ENCODE data around the gene RPS6KB1.
"Not testable (repeated sequence)": the region's sequence is repeated elsewhere in the genome, so short reads cannot be mapped to it uniquely, and the experiment has no call there.

Gene RPS6KB1

DNA sequence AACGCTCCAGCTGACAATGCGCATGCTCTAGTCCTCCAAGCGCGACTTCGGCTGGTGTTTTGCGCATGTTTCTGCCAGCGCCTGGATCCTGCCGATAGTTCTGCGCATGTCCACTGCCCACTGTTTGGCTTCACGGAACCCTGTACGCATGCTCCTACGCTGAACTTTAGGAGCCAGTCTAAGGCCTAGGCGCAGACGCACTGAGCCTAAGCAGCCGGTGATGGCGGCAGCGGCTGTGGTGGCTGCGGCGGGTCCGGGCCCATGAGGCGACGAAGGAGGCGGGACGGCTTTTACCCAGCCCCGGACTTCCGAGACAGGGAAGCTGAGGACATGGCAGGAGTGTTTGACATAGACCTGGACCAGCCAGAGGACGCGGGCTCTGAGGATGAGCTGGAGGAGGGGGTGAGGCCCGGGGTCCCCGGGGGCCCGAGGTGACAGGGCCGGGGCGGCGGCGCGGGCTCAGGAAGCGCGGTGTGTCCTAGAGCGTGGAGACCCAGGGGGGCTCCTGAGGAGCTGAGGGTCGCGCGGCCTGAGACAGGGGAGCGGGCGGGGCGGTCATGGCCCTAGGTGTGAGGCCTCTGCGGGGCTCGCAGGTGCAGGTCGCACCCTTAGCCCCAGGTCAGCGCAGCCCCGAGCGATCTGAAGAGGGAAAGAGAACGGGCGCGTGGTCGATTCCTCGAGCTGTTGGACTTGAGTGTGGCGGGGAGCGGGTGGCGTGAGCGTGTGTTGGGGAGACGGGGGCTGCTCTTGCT is at the start of gene RPS6KB1, which contains the start of gene TUBD1:
RPS6KB1 (plus strand) TSS at position 198 of the 752 bp plus-strand sequence; CDS start at position 262, 64 bp downstream.
TUBD1 (minus strand) TSS at position 20 of the 752 bp plus-strand sequence. CDS start 1,941 bp downstream, outside the sequence.
- no peaks in the 10 kb centered on the region for H3K9me3 ChIP-seq (ENCODE audit: control insufficient read depth, insufficient read depth, low read length)
- peaks cover 9% of the 10 kb centered on the region; the same call in 1 of the 2 replicates for H3K4me1 ChIP-seq (ENCODE audit: insufficient read depth, low read length)
- no peaks in the 10 kb centered on the region for H3K36me3 ChIP-seq (ENCODE audit: insufficient read depth, low read length)
- H3K9ac ChIP-seq (ENCODE audit: low read depth, low read length): peak within 1 kb of the TSS; percentile 93

DNA sequence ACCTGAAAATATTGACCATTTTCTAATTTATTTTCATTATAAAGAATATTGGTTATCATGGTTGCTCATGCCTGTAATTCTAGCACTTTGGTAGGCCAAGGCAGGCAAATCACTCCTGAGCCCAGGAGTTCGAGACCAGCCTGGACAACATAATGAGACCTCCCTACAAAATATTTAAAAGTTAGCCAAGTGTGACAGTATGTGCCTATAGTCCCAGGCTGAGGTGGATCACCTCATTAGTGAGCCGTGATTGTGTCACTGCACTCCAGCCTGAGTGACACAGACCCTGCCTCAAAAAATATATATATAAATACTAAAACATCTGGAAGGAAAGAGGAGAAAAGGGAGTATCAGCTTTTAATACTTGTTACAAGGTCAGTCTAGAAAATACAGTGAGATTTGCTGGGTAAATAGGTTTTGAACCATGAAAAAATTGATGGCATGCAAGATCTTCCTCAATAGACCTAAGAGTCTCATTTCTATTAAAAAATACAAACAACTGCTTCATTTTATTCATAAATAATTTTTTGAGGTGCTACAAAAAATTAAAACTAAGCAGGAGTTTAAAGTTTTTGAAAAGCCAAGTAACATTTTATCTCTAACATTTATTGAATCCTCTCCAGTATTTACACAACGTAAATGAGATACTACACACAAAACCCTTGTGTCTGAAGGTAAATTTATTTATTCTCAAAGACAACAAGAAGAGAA is 47.9 kb upstream of the RPS6KB1 start:
- Histone ChIP-seq H3K9me3 (ENCODE audit: control insufficient read depth, insufficient read depth, low read length) (no peaks in the 10 kb centered on the region), H3K4me1 (ENCODE audit: insufficient read depth, low read length) (peaks cover 28% of the 10 kb centered on the region), H3K36me3 (ENCODE audit: insufficient read depth, low read length) (peaks cover 10% of the 10 kb centered on the region), H3K9ac (ENCODE audit: low read depth, low read length) (no peak overlapping the region)

DNA sequence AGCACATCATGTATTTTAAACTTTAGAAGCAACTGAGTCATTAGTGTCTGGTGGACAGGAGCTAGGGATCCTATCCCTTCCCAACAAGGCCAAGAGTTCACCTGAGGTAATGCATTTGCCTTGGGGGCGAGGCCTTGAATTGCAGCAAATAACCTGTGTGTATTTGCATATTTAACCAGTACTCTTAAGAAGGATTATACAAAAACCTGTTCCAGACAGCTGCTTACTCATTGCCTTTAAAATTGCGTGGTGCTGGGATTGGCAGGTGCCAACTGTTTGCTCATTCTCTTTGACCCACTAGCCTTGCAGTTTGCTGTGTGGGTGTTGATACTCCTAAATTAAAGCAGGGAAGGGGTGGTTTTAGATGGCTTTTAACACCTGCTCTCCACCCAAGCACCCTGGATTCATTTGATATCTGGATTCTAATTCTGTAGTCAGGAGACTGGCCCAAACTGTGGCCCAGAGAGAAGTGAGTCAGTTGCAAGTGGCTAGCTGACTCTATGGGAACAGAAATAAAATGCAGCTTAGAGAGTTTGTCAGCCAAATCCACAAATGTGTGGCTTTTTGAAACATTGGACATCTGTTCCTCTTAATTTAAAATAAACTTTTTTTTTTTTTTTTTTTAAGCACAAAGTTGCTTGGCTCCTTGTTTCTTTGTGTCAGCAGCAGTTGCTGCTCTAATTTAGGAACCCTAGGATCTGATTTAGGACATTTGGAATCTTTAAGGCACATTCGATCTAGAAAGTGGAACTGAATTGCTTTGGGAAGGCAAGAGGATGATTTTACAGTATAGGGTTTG is 47.1 kb upstream of the RPS6KB1 start:
- H3K9me3 ChIP-seq (ENCODE audit: control insufficient read depth, insufficient read depth, low read length): no peaks in the 10 kb centered on the region
- no peak overlapping the region for H3K9ac ChIP-seq (ENCODE audit: low read depth, low read length)
- 0 out of 2 replicates have a peak, but pooled peaks cover 4% of the 10 kb centered on the region for H3K36me3 ChIP-seq (ENCODE audit: insufficient read depth, low read length)
- H3K4me1 ChIP-seq (ENCODE audit: insufficient read depth, low read length): peaks cover 31% of the 10 kb centered on the region

DNA sequence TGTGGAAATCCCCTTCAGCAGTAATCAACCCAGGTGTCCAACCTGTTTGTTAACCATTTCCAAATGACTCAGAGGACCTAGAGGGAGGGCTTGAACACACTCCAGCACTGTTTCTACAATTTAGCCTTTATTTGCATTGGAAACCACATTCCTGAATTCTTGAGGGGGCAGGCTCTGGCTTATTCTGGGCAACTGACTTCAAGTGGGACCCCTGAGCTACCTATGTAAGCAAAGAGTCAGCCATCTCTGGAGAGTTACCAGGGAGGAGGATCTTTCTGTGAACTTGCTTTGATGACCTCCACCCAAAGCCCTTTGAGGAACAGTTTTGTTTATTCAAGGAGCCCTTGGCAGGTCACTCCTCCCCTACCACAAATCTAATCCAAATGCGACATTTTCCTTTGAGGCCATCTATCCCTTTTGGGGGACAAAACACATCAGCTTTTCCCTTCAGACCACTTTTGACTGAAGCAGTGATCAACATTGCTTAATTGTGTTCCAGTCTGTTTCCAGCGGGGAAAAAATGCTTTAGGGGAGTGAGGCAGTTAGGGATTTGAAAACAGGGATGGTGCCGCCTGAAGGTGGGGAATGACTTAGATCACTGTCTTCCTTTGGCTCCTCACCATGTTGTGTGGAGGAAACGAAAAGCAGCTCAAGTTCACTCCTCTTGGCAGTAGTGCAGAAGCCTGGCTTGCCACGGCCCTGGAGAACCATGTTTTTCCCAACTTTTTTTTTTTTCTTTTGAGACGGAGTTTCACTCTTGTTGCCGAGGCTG is 46.3 kb upstream of the RPS6KB1 start:
- Histone ChIP-seq H3K36me3 (ENCODE audit: insufficient read depth, low read length) (no peaks in the 10 kb centered on the region), H3K9me3 (ENCODE audit: control insufficient read depth, insufficient read depth, low read length) (no peaks in the 10 kb centered on the region), H3K9ac (ENCODE audit: low read depth, low read length) (no peak overlapping the region; the same call in 1 of the 2 replicates), H3K4me1 (ENCODE audit: insufficient read depth, low read length) (peaks cover 35% of the 10 kb centered on the region)

DNA sequence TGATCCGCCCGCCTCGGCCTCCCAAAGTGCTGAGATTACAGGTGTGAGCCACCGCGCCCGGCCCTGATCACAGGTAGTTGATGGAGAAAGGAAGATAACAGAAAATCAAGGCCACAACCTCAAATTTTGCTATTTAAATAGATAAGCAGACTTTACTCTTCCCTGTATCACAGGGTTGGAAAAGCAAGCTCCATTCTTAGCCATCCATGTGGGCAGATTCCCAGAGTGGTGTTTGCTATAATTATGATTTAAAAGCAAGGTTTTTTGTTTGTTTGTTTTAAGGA is 44.6 kb upstream of the RPS6KB1 start:
- Histone ChIP-seq H3K9me3 (ENCODE audit: control insufficient read depth, insufficient read depth, low read length) (no peaks in the 10 kb centered on the region), H3K4me1 (ENCODE audit: insufficient read depth, low read length) (peaks cover 48% of the 10 kb centered on the region), H3K9ac (ENCODE audit: low read depth, low read length) (no peak overlapping the region), H3K36me3 (ENCODE audit: insufficient read depth, low read length) (no peaks in the 10 kb centered on the region)

DNA sequence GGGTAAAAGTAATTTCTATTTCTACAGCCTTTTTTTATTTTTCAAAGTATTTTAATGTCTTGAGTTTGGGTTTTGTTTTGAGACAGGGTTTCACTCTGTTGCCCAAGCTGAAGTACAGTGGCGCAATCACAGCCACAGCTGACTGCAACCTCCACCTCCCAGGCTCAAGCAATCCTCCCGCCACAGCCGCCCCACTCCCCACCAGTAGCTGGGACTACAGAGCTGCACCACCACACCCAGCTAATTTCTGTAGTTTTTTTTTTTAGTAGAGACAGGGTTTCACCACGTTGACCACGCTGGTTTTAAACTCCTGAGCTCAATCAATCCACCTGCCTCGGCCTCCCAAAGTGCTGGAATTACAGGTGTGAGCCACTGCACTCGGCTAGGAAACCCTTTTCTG is 44.1 kb upstream of the RPS6KB1 start:
- Histone ChIP-seq H3K9ac (ENCODE audit: low read depth, low read length) (no peak overlapping the region), H3K36me3 (ENCODE audit: insufficient read depth, low read length) (no peaks in the 10 kb centered on the region), H3K9me3 (ENCODE audit: control insufficient read depth, insufficient read depth, low read length) (no peaks in the 10 kb centered on the region), H3K4me1 (ENCODE audit: insufficient read depth, low read length) (peaks cover 48% of the 10 kb centered on the region)

DNA sequence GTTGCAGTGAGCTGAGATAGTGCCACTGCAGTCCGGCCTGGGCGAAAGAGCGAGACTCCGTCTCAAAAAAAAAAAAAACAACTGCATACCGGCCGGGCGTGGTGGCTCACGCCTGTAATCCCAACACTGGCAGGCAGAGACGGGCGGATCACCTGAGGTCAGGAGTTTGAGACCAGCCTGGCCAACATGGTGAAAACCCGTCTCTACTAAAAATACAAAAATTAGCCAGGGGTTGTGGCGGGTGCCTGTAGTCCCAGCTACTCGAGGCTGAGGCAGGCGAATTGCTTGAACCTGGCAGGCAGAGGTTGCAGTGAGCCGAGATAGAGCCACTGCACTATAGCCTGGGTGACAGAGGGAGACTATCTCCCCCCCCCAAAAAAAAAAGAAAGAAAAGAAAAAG is 42.6 kb upstream of the RPS6KB1 start:
- not testable (repeated sequence) for H3K36me3 ChIP-seq (ENCODE audit: insufficient read depth, low read length); H3K9ac ChIP-seq (ENCODE audit: low read depth, low read length); H3K9me3 ChIP-seq (ENCODE audit: control insufficient read depth, insufficient read depth, low read length)
- peaks cover 43% of the 10 kb centered on the region for H3K4me1 ChIP-seq (ENCODE audit: insufficient read depth, low read length)

DNA sequence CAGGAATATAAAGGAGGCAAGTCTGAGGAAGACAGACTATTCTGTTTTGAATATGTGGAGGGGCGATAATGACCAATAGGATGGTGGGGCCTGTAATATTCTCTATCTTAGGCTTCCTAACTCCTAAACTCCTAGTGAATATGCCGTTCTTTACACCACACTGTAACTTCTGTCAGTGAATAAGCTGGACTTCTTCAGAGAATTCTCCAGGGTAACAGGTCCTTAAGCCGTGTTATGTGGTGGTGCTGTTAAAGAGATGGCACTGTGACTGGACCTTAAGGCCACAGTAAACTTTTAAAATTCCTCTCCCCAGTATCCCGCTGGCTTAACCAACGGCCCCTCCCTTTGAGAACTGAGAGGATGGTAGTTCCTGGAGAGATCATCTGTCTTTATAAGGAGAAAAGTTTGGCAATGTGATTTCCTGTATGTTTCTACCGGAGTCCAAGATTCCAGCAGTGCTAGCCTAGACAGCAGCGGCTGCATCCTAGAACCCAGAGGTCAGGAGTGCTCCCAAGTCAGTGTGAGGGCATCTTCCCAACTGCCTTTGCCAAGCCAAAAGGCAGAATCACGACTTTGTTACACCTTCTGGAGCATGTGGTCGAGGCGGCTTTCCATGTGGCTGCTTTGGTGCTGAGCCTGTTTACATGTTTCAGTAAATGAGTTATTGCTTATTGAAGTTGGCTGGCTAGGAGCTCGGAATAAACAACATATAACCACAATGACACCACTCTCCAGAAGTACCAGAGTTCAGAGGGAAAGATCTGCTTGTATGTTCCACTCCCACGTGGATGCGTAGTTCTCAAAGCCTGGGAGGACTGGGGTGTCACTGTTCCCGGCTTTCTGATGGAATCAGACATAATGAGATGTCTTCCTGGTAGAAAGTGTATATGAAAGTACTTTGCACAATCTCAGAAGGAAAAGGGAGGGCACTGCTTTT is 41.2 kb upstream of the RPS6KB1 start:
- H3K9me3 ChIP-seq (ENCODE audit: control insufficient read depth, insufficient read depth, low read length): no peaks in the 10 kb centered on the region
- H3K9ac ChIP-seq (ENCODE audit: low read depth, low read length): no peak overlapping the region
- peaks cover 29% of the 10 kb centered on the region for H3K4me1 ChIP-seq (ENCODE audit: insufficient read depth, low read length)
- no peaks in the 10 kb centered on the region for H3K36me3 ChIP-seq (ENCODE audit: insufficient read depth, low read length)

DNA sequence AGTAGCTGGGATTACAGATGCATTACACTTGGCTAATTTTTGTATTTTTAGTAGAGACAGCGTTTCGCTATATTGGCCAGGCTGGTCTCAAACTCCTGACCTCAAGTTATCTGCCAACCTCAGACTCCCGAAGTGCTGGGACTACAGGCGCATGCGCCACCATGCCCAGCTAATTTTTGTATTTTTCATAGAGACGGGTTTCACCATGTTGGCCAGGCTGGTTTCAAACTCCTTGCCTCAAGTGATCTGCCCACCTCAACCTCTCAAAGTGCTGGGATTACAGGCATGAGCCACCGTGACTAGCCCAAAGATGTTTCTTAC is 40.1 kb upstream of the RPS6KB1 start:
- not testable (repeated sequence) for H3K36me3 ChIP-seq (ENCODE audit: insufficient read depth, low read length); H3K9me3 ChIP-seq (ENCODE audit: control insufficient read depth, insufficient read depth, low read length); H3K9ac ChIP-seq (ENCODE audit: low read depth, low read length)
- H3K4me1 ChIP-seq (ENCODE audit: insufficient read depth, low read length): peaks cover 29% of the 10 kb centered on the region

DNA sequence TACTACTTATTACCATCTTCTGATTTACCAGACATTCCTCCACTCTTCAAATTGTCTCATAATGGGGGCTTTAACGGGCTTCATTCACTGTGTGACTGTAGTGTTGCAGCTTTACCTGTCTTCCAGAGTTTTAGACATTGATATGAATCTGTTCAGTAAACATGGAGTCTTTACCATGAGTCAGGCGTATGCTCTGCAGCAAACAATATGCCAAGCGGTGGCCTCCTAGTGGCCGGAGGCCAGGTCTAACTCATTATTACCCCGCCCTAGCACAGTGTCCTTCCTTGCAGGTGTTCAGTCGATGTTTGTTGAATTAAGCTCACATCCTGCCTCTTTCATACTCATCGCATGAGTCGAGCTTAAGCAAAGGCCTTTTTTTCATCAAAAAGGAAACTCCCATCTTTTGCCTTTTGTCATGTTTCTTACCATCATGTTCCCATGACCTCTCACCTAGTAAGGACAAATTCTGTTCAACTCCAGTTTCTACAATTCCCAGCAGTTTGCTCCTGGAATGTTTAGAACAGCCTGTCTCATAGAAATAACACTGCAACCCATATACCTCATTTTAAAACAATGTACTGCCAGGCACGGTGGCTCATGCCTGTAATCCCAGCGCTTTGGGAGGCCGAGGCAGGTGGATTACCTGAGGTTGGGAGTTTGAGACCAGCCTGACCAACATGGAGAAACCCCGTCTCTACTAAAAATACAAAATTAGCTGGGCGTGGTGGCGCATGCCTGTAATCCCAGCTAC is 39.6 kb upstream of the RPS6KB1 start:
- peaks cover 29% of the 10 kb centered on the region for H3K4me1 ChIP-seq (ENCODE audit: insufficient read depth, low read length)
- no peaks in the 10 kb centered on the region for H3K36me3 ChIP-seq (ENCODE audit: insufficient read depth, low read length)
- no peak overlapping the region for H3K9ac ChIP-seq (ENCODE audit: low read depth, low read length)
- no peaks in the 10 kb centered on the region for H3K9me3 ChIP-seq (ENCODE audit: control insufficient read depth, insufficient read depth, low read length)

DNA sequence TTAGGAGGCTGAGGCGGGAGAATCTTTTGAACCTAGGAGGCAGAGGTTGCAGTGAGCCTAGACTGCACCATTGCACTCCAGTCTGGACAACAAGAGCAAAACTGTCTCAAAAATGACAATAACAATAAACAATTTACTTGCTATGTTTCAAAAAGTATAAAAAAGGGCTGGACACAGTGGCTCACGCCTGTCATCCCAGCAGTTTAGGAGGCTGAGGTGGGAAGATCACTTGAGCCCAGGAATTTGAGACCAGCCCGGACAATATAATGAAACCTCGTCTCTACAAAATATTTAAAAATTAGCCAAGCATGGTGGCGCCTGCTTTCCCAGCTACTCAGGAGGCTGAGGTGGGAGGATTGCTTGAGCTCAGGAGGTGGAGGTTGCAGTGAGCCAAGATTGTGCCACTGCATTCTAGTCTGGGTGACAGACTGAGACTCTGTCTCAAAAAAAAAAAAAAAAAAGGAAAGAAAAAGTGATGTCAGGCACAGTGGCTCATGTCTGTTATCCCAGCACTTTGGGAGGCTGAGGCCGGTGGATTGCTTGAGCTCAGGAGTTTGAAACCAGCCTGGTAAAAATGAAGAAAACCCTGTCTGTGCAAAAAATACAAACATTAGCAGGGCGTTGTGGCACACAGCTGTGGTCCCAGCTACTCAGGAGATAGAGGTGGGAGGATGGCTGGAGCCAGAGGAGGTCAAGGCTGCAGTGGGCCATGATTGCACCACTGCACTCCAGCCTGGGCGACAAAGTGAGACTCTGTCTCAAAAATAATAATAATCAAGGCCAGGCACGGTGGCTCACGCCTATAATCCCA is 38.8 kb upstream of the RPS6KB1 start:
- H3K9ac ChIP-seq (ENCODE audit: low read depth, low read length); H3K9me3 ChIP-seq (ENCODE audit: control insufficient read depth, insufficient read depth, low read length); H3K36me3 ChIP-seq (ENCODE audit: insufficient read depth, low read length): not testable (repeated sequence)
- peaks cover 29% of the 10 kb centered on the region for H3K4me1 ChIP-seq (ENCODE audit: insufficient read depth, low read length)
